Right lobe of liver (tissue), 4 donors: Measurements from ENCODE around the gene CNTN3.

Experiments used
- CTCF ChIP-seq, 4 donors: fragments of 200-600 bp in 3 of 4; fragments of 450-650 bp in 1 of 4; IDR thresholded peaks; one replicate each; pipeline versions ENCODE4 v1.5.1 to v1.8.0; 2016 to 2022; ENCODE audit warnings: antibody characterized with exemption in 4 of 4, mild to moderate bottlenecking in 2 of 4
- POLR2A ChIP-seq: fragments of 450-650 bp; IDR thresholded peaks from one replicate; pipeline ENCODE4 v1.6.1; 2017; ENCODE audit warnings: antibody characterized with exemption, mild to moderate bottlenecking
- donor health status: DM: no; HTN: no; CAD: no.
- donor health status: DM: no; HTN: no; CAD: no.
- donor health status: DM: no; HTN: yes; CAD: no.

- no peak for TF ChIP-seq POLR2A
- no peak for TF ChIP-seq CTCF (IDR thresholded peaks at IDR 0.05)
Measured at GRCh38 chr3:74571118-74571517, 43.3 kb downstream of the CNTN3 start.
